ENCODE results near the gene GNB3.

- TF ChIP-seq CTCF (IDR thresholded peaks at IDR 0.05) (no peak), ZFX (IDR thresholded peaks at IDR 0.05; ENCODE audit: borderline replicate concordance) (no peak)
Measured at GRCh38 chr12:6818645-6819044, 22.1 kb upstream of the GNB3 start.
